C4-2B (cell line): ENCODE data around the gene HS1BP3.

Source experiments
- H3K27ac ChIP-seq: fragments of 450-650 bp; 2 replicates; pipeline ENCODE4 v1.5.1; 2017
- CTCF ChIP-seq: fragments of 450-650 bp; conservative IDR thresholded peaks from 2 replicates; pipeline ENCODE4 v1.5.1; 2017; ENCODE audit warnings: mild to moderate bottlenecking
- ZFX ChIP-seq: fragments of 450-650 bp; IDR thresholded peaks from 2 replicates; pipeline ENCODE4 v1.6.1; 2017

The HS1BP3 gene

GRCh38 chr2:20689428-20690264 is 38.7 kb upstream of the HS1BP3 start:
- TF ChIP-seq ZFX, result no peak
- no peak for TF ChIP-seq CTCF
- H3K27ac ChIP-seq, result no peak overlapping the region

GRCh38 chr2:20687260-20687832 is 36.4 kb upstream of the HS1BP3 start:
- H3K27ac ChIP-seq, result no peak overlapping the region
- no peak for TF ChIP-seq ZFX
- TF ChIP-seq CTCF, result no peak

GRCh38 chr2:20684581-20685063 is 33.7 kb upstream of the HS1BP3 start:
- no peak for TF ChIP-seq CTCF
- TF ChIP-seq ZFX, result no peak

GRCh38 chr2:20682167-20682920 is 31.4 kb upstream of the HS1BP3 start:
- no peak overlapping the region for H3K27ac ChIP-seq
- TF ChIP-seq ZFX (no peak), CTCF (peak; percentile 55)

More at GRCh38 chr2:20684581-20685063, 33.7 kb upstream of the HS1BP3 start:
- H3K27ac ChIP-seq, result no peak overlapping the region

- TF ChIP-seq ZFX (no peak), CTCF (no peak)
- no peak overlapping the region for H3K27ac ChIP-seq
Measured at GRCh38 chr2:20680744-20681375, 30.0 kb upstream of the HS1BP3 start.

- TF ChIP-seq ZFX, result no peak
- TF ChIP-seq CTCF, result no peak
- no peak overlapping the region for H3K27ac ChIP-seq
Measured at GRCh38 chr2:20678780-20679179, 27.9 kb upstream of the HS1BP3 start.

- TF ChIP-seq ZFX (no peak), CTCF (no peak)
- H3K27ac ChIP-seq, result peak overlapping the region; percentile 45
Measured at GRCh38 chr2:20678086-20678395, 27.1 kb upstream of the HS1BP3 start.
